Coronary artery (tissue), 2 donors: Measurements from ENCODE around the gene LGALS4.
"Not testable (repeated sequence)": the region's sequence is repeated elsewhere in the genome, so short reads cannot be mapped to it uniquely, and the experiment has no call there.

Experiments
- DNase-seq: peaks from one replicate; pipeline ENCODE4 v3.0.0-alpha.2; 2017; ENCODE audit warnings: low spot score
- H3K27ac ChIP-seq, 2 donors: fragments of 200-600 bp; sonication (generic); one replicate each; pipeline ENCODE4 v1.5.1; 2016 to 2019
- H3K4me3 ChIP-seq: fragments of 200-600 bp; sonication (generic); 2 replicates; pipeline ENCODE4 v1.5.1; 2016; ENCODE audit warnings: mild to moderate bottlenecking, moderate library complexity
- TF ChIP-seq, protein P1 (sequence below): fragments of 200-600 bp; sonication (generic); IDR thresholded peaks from one replicate; pipeline ENCODE4 v1.5.1; 2019; ENCODE audit warnings: antibody characterized with exemption

The LGALS4 gene

DNA sequence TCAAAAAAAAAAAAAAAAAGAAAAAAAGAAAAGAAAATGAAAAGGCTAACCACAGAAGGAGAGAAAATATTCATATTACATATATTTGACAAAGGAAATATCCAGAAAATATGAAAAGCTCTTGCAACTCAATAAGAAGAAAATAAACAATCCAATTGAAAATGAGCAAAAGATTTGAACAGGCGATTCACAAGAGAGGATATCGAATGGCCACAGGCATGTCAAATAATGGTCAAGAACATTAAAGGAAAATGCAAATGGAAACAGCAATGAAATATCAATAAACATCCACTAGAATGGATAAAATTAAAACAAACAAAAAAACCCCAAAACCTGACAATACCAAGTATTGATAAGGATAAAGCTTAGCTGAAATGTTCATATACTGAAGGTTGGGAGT, 47.5 kb downstream of the LGALS4 start:
- Histone ChIP-seq H3K4me3 (no peak overlapping the region), H3K27ac (no peak overlapping the region)
- TF ChIP-seq, protein P1, sequence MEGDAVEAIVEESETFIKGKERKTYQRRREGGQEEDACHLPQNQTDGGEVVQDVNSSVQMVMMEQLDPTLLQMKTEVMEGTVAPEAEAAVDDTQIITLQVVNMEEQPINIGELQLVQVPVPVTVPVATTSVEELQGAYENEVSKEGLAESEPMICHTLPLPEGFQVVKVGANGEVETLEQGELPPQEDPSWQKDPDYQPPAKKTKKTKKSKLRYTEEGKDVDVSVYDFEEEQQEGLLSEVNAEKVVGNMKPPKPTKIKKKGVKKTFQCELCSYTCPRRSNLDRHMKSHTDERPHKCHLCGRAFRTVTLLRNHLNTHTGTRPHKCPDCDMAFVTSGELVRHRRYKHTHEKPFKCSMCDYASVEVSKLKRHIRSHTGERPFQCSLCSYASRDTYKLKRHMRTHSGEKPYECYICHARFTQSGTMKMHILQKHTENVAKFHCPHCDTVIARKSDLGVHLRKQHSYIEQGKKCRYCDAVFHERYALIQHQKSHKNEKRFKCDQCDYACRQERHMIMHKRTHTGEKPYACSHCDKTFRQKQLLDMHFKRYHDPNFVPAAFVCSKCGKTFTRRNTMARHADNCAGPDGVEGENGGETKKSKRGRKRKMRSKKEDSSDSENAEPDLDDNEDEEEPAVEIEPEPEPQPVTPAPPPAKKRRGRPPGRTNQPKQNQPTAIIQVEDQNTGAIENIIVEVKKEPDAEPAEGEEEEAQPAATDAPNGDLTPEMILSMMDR: no peak
- no peak for DNase-seq

DNA sequence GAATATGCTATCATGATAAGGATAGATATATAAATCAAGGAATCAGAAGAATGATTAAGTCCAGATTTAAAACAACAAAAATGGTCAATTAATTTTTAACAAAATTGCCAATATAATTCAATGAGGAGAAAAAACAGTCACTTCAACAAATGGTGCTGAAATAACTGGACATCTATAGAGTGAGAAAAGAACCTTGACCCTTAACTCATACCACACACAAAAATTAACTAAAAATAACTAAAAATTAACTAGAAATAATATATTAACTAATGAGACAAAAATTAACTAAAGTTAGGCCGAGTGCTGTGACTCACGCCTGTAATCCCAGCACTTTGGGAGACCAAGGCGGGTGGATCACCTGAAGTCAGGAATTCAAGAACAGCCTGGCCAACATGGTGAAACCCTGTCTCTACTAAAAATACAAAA, 48.9 kb downstream of the LGALS4 start:
- no peak overlapping the region for H3K27ac ChIP-seq
- DNase-seq: no peak
- TF ChIP-seq, protein P1: no peak
- H3K4me3 ChIP-seq: no peak overlapping the region

DNA sequence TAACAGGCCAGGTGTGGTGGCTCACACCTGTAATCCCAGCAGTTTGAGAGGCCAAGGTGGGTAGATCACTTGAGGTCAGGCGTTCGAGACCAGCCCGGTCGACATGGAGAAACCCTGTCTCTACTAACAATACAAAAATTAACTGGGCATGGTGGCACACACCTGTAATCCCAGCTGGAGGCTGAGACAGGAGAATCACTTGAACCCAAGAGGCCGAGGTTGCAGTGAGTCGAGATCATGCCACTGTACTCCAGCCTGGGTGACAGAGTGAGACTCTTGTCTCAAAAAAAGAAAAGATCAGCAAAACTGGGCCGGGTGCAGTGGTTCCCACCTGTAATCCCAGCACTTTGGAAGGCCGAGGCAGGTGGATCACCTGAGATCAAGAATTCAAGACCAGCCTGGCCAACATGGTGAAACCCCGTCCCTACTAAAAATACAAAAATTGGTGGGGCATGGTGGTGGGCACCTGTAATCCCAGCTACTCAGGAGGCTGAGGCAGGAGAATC, 50.8 kb downstream of the LGALS4 start:
- H3K4me3 ChIP-seq, DNase-seq, H3K27ac ChIP-seq: not testable (repeated sequence)

DNA sequence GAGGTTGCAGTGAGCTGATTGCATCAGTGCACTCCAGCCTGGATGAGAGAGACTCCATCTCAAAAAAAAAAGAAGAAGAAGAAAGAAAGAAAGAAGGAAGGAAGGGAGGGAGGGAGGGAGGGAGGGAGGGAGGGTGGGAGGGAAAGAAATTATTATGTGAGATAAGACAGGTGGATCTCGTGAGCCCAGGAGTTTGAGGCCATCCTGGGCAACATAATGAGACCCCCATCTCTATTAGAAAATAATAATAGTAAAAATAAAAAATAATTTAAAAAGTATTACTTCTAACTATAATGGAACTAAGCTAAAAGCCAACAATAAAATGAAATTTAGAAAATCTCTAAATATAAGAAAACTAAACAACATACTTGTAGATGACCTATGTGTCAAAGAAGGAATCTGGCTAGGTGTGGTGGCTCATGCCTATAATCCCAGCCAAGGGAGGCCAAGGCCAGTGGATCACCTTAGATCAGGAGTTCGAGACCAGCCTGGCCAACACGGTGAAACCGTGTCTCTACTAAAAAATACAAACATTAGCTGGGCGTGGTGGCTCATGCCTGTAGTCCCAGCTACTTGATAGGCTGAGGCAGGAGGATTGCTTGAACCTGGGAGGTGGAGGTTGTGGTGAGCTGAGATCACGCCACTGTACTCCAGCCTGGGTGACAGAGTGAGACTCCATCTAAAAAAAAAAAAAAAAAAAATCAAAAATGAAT, 51.8 kb downstream of the LGALS4 start:
- not testable (repeated sequence) for H3K27ac ChIP-seq, H3K4me3 ChIP-seq, DNase-seq

DNA sequence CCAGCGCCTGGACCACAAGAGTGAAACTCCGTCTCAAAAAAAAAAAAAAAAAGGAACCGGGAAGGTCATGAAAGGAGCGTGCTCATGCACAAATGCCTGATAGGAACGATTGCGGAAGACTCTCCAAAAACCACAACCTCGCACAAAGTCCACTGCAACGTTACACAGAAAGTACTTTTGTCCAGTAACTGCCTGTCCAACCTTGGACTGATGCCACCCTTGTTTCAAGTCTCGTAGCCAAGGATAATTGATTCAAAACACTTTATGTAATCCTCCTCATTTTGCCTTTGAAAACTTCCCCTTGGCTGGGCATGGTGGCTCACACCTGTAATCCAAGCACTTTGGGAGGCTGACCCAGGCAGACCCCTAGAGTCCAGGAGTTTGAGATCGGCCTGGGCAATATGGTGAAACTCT, 53.1 kb downstream of the LGALS4 start:
- TF ChIP-seq, protein P1: no peak
- no peak for DNase-seq
- no peak overlapping the region for H3K4me3 ChIP-seq
- H3K27ac ChIP-seq: no peak overlapping the region

DNA sequence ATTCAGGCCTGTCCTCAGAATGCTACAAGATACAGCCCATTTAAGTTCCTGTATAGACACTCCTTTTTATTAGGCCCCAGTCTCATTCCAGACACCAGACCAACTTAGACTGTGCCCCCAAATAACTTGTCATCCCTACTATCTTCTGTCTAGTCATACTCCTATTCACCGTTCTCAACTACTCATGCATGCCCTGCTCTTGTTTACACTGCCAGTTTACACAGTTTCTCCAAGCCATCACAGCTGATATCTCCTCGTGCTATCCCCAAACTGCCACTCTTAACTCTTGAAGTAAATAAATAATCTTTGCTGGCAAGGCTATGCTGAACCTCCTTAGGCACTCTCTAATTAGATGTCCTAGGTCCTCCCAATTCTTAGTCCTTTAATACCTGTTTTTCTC, 58.5 kb downstream of the LGALS4 start:
- not testable (repeated sequence) for H3K4me3 ChIP-seq, H3K27ac ChIP-seq, DNase-seq

DNA sequence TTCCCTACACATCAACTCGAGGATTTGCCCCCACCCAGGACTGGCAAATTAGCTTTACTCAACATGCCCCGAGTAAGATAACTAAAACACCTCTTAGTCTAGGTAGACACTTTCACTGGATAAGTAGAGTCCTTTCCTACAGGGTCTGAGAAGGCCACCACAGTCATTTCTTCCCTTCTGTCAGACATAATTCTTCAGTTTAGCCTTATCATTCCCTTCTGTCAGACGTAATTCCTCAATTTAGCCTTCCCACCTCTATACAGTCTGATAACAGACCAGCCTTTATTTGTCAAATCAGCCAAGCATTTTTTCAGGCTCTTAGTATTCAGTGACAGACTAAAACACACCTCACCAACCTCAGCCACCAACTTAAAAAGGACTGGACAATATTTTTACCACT, 59.0 kb downstream of the LGALS4 start:
- H3K4me3 ChIP-seq, H3K27ac ChIP-seq, DNase-seq: not testable (repeated sequence)
